Lower lobe of right lung (tissue), 2 donors: ENCODE measurements around the gene RPP14. TPM values are rescaled to one million over a fixed set of nuclear protein-coding genes. Genes with fewer than 3 reads are reported as not detected.

Experiments
- ATAC-seq, 2 donors: fragments of 200-7000 bp; cut with Tn5 transposase; one replicate each; pipeline ENCODE4 v1.9.1; 2020 to 2022; ENCODE audit warnings: mild to moderate bottlenecking in 2 of 2, moderate library complexity in 2 of 2
- DNase-seq: peaks from one replicate; pipeline ENCODE4 v3.0.0-alpha.2; 2020
- H3K27ac ChIP-seq: fragments of 200-600 bp; one replicate; pipeline ENCODE4 v1.8.0; 2022
- H3K27me3 ChIP-seq: fragments of 200-600 bp; one replicate; pipeline ENCODE4 v1.8.0; 2022; ENCODE audit warnings: low read depth
- H3K36me3 ChIP-seq: fragments of 200-600 bp; one replicate; pipeline ENCODE4 v1.8.0; 2022; ENCODE audit warnings: mild to moderate bottlenecking
- H3K4me1 ChIP-seq: fragments of 200-600 bp; one replicate; pipeline ENCODE4 v1.8.0; 2022
- H3K4me3 ChIP-seq: fragments of 200-600 bp; one replicate; pipeline ENCODE4 v1.8.0; 2022; ENCODE audit warnings: mild to moderate bottlenecking
- H3K9me3 ChIP-seq: fragments of 200-600 bp; one replicate; pipeline ENCODE4 v1.8.0; 2022
- CTCF ChIP-seq: fragments of 200-600 bp; IDR thresholded peaks from one replicate; pipeline ENCODE4 v1.8.0; 2022; ENCODE audit warnings: antibody characterized with exemption, mild to moderate bottlenecking
- intact Hi-C: fragments of 100-400 bp; cut with DNase I; formaldehyde crosslinking; loops from one replicate; pipeline ENCODE4 v1.11.0; 2022
- total RNA-seq: library from RNA; stranded (reverse); fragmentation: NEBNext Ultra II Directional; extraction: Animal tissue kit (Norgen Biotek cat#: 25700); gene quantifications from one replicate; pipeline ENCODE4 v1.2.1, GENCODE V29; 2021
- donor health status: DM: no; HTN: yes; CAD: no; lungs with severe emphysema.

The RPP14 gene
- total RNA-seq, 1 donor from 2014 or later: 11.4 TPM

DNA sequence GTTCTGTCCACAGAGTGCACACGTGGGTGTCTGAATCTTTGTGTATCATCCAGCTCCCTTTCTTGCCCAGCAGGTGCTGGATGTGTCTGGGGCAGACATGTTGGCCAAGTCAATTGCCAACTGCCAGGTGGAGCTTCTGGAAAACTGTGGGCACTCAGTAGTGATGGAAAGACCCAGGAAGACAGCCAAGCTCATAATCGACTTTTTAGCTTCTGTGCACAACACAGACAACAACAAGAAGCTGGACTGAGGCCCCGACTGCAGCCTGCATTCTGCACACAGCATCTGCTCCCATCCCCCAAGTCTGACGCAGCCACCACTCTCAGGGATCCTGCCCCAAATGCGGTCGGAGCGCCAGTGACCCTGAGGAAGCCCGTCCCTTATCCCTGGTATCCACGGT lies 12.5 kb upstream of the RPP14 start:
- no peak overlapping the region for H3K27ac ChIP-seq
- no peak overlapping the region for H3K4me3 ChIP-seq
- H3K4me1 ChIP-seq: no peaks in the 10 kb centered on the region
- no peak for DNase-seq
- H3K27me3 ChIP-seq: peaks cover 4% of the 10 kb centered on the region
- H3K9me3 ChIP-seq: no peaks in the 10 kb centered on the region
- ATAC-seq: no peak
- H3K36me3 ChIP-seq: peaks cover 7% of the 10 kb centered on the region
- no peak for TF ChIP-seq CTCF
- intact Hi-C loops: no loop called here

DNA sequence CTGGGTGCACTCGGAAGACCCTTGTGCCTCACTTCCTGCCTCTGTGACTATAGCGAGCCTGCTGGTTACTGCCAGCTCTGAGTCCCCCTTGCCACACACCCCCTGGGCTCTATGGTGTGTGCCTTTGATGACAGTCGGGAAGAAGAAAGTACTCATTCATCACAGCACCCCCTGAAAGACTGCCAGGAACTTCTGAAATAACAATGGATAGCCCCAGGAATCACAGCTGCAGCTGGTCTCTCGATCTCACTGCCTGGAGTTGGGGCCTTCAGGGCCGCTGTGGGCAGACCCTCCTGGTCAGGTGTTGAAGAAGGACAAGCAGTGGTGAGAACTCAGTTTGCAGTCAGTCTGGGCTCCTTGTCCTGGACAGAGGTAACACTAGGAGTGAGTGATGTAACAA lies 9.8 kb upstream of the RPP14 start:
- peaks cover 4% of the 10 kb centered on the region for H3K27me3 ChIP-seq
- H3K27ac ChIP-seq: no peak overlapping the region
- intact Hi-C loops: no loop called here
- no peak for TF ChIP-seq CTCF
- H3K9me3 ChIP-seq: no peaks in the 10 kb centered on the region
- ATAC-seq (no peak), DNase-seq (no peak)
- no peaks in the 10 kb centered on the region for H3K4me1 ChIP-seq
- peaks cover 6% of the 10 kb centered on the region for H3K36me3 ChIP-seq
- no peak overlapping the region for H3K4me3 ChIP-seq

- H3K27me3 ChIP-seq: peaks cover 4% of the 10 kb centered on the region
- H3K36me3 ChIP-seq: peaks cover 6% of the 10 kb centered on the region
- TF ChIP-seq CTCF: no peak
- H3K4me1 ChIP-seq: no peaks in the 10 kb centered on the region
- no peak for ATAC-seq
- intact Hi-C loops: no loop called here
- no peak for DNase-seq
- H3K9me3 ChIP-seq: no peaks in the 10 kb centered on the region
- no peak overlapping the region for H3K4me3 ChIP-seq
- no peak overlapping the region for H3K27ac ChIP-seq
These were observed 9.2 kb upstream of the RPP14 start for GRCh38 chr3:58296843-58297242.

DNA sequence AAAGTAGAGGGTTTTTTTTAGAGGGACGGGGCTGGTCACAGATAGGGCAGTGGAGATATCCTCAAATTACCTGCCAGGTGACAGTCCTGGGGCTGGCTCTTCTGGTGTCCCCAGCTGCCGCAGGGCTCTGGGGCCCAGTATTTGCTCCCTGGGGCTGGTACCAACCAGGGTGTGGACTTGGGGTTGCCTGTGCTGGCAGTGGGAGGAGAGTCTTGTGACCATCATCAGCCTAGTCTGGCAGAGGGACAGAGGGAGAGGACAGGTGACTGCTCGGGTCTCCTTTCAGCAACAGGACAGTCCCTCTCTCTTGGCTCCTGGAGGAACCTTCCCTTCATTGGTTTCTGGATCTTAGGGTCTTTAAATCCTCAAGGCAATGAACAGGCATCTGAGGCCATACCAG lies 7.9 kb upstream of the RPP14 start:
- Histone ChIP-seq H3K36me3 (peaks cover 6% of the 10 kb centered on the region), H3K4me3 (no peak overlapping the region), H3K9me3 (no peaks in the 10 kb centered on the region), H3K4me1 (no peaks in the 10 kb centered on the region), H3K27ac (no peak overlapping the region), H3K27me3 (peaks cover 4% of the 10 kb centered on the region)
- ATAC-seq: no peak
- no peak for DNase-seq
- TF ChIP-seq CTCF: no peak
- intact Hi-C loops: no loop called here

DNA sequence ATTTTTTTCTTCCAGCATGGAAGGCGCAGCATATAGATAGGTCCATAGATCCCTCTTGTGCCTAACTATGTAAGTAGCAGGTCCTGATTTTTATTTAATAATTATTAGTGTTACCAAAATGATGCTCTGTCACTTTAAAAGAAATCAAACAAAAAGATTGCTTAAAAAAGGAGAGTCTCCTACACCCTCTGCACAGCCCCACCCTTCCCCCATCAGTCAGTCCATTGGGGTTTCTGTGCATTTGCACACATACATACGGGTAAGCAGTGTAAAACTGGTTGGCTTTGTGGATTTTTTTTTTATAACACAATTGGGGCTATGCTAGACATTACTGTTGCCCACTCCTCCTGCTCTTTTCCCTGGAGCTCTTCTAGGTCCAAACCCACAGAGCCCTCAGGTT lies 7.0 kb upstream of the RPP14 start:
- peaks cover under 1% of the 10 kb centered on the region for H3K36me3 ChIP-seq
- DNase-seq (no peak), ATAC-seq (no peak)
- TF ChIP-seq CTCF: no peak
- intact Hi-C loops: no loop called here
- H3K4me1 ChIP-seq: no peaks in the 10 kb centered on the region
- H3K9me3 ChIP-seq: no peaks in the 10 kb centered on the region
- H3K27ac ChIP-seq: no peak overlapping the region
- no peak overlapping the region for H3K4me3 ChIP-seq
- peaks cover 4% of the 10 kb centered on the region for H3K27me3 ChIP-seq
